ENCODE measurements around the gene CHRM1. TPM values are rescaled to one million over a fixed set of nuclear protein-coding genes. Genes with fewer than 3 reads are reported as not detected.

The CHRM1 gene
- total RNA-seq, 6 donors from 2014 or later: 0.59 to 7.3 (median 3.0) TPM; not detected in 1

GRCh38 chr11:62919476-62919875, 1.7 kb downstream of the CHRM1 start:
- Histone ChIP-seq H3K27me3 (peaks cover 0 to 17% (median 7%) of the 10 kb centered on the region in 4 donors), H3K4me1 (peaks cover 11 to 30% (median 20%) of the 10 kb centered on the region in 4 donors), H3K9me3 (no peaks in the 10 kb centered on the region), H3K36me3 (no peaks in the 10 kb centered on the region), H3K4me3 (peak overlapping the region in 2 of 4 donors; percentile 28 to 51), H3K27ac (peak overlapping the region in 2 of 4 donors; percentile 87 to 90)
- DNase-seq (no peak), ATAC-seq (ENCODE audit: low FRiP score in 2 of 2) (no peak)
- TF ChIP-seq POLR2AphosphoS5 (IDR thresholded peaks at IDR 0.05) (no peak), EP300 (IDR thresholded peaks at IDR 0.05) (no peak), POLR2A (IDR thresholded peaks at IDR 0.05) (no peak), CTCF (IDR thresholded peaks at IDR 0.05) (no peak)
- 84 to 90% methylated on average over 10 of the region's 10 CpGs for WGBS, 2 donors

- Histone ChIP-seq H3K27me3 (peaks cover 0 to 11% (median 4%) of the 10 kb centered on the region in 4 donors), H3K36me3 (no peaks in the 10 kb centered on the region), H3K9me3 (no peaks in the 10 kb centered on the region), H3K27ac (peak overlapping the region in 2 of 4 donors; percentile 87 to 90), H3K4me3 (no peak overlapping the region), H3K4me1 (peaks cover 7 to 23% (median 15%) of the 10 kb centered on the region in 4 donors)
- no peak for DNase-seq
- no peak for TF ChIP-seq POLR2A (IDR thresholded peaks at IDR 0.05)
- WGBS, 2 donors: 64 to 67% methylated on average over 5 of the region's 5 CpGs
- ATAC-seq (ENCODE audit: low FRiP score in 2 of 2): no peak
Observed at GRCh38 chr11:62918531-62918930, 2.6 kb downstream of the CHRM1 start.

- H3K36me3 ChIP-seq: no peaks in the 10 kb centered on the region
- ATAC-seq (ENCODE audit: low FRiP score in 2 of 2): no peak
- H3K9me3 ChIP-seq: no peaks in the 10 kb centered on the region
- H3K27ac ChIP-seq: peak overlapping the region in 2 of 4 donors; percentile 87 to 90
- no peak for TF ChIP-seq POLR2A (IDR thresholded peaks at IDR 0.05)
- TF ChIP-seq CTCF (IDR thresholded peaks at IDR 0.05): no peak
- no peak for TF ChIP-seq POLR2AphosphoS5 (IDR thresholded peaks at IDR 0.05)
- TF ChIP-seq EP300 (IDR thresholded peaks at IDR 0.05): no peak
- DNase-seq: no peak
- WGBS, 2 donors: 86 to 88% methylated on average over 11 of the region's 11 CpGs
- H3K27me3 ChIP-seq: peaks cover 0 to 5% (median 2%) of the 10 kb centered on the region in 4 donors
- no peak overlapping the region for H3K4me3 ChIP-seq
- peaks cover 5 to 18% (median 10%) of the 10 kb centered on the region in 4 donors for H3K4me1 ChIP-seq
Observed at GRCh38 chr11:62917906-62918502, 3.2 kb downstream of the CHRM1 start.

- no peak for ATAC-seq (ENCODE audit: low FRiP score in 2 of 2)
- TF ChIP-seq CTCF (IDR thresholded peaks at IDR 0.05) (no peak), EP300 (IDR thresholded peaks at IDR 0.05) (no peak), POLR2AphosphoS5 (IDR thresholded peaks at IDR 0.05) (no peak), POLR2A (IDR thresholded peaks at IDR 0.05) (no peak)
- Histone ChIP-seq H3K4me3 (no peak overlapping the region), H3K27me3 (no peaks in the 10 kb centered on the region), H3K4me1 (peaks cover 9 to 21% (median 10%) of the 10 kb centered on the region in 4 donors), H3K36me3 (no peaks in the 10 kb centered on the region), H3K27ac (peak overlapping the region in 1 of 4 donors; percentile 48), H3K9me3 (no peaks in the 10 kb centered on the region)
- 93% methylated on average over 1 of the region's 1 CpG; no CpG with 5 or more reads in 1 of the 2 donors for WGBS, 2 donors
- DNase-seq: no peak
Observed at GRCh38 chr11:62914416-62914815, 6.7 kb downstream of the CHRM1 start.

GRCh38 chr11:62912268-62912667, 8.9 kb downstream of the CHRM1 start:
- ATAC-seq (ENCODE audit: low FRiP score in 2 of 2): no peak
- peaks cover 22 to 41% (median 29%) of the 10 kb centered on the region in 4 donors for H3K4me1 ChIP-seq
- H3K9me3 ChIP-seq: no peaks in the 10 kb centered on the region
- TF ChIP-seq EP300 (IDR thresholded peaks at IDR 0.05): no peak
- TF ChIP-seq POLR2AphosphoS5 (IDR thresholded peaks at IDR 0.05): no peak
- TF ChIP-seq CTCF (IDR thresholded peaks at IDR 0.05): no peak
- TF ChIP-seq POLR2A (IDR thresholded peaks at IDR 0.05): no peak
- peak overlapping the region in 3 of 4 donors; percentile 12 to 83 (median 59) for H3K27ac ChIP-seq
- H3K36me3 ChIP-seq: no peaks in the 10 kb centered on the region
- 90 to 96% methylated on average over 2 to 3 of the region's 3 CpGs for WGBS, 2 donors
- H3K4me3 ChIP-seq: no peak overlapping the region
- H3K27me3 ChIP-seq: no peaks in the 10 kb centered on the region
- DNase-seq: no peak
